GM12878 (cell line): Measurements from ENCODE around the gene MYL11. TPM values are rescaled to one million over a fixed set of nuclear protein-coding genes. Genes with fewer than 3 reads are reported as not detected.

Source experiments
- ATAC-seq: fragments of 200-7000 bp; cut with Tn5 transposase; 3 replicates; pipeline ENCODE4 v1.9.1; 2020; ENCODE audit warnings: mild to moderate bottlenecking, moderate library complexity
- BruUV-seq: library from RNA; stranded (reverse); fragments of 400-500 nt; replicated peaks from 2 replicates; lab custom pipeline; 2021; lab: Mats Ljungman, UMichigan
- CTCF ChIA-PET: fragments of 300-600 bp; sonication (Branson Sonifier 250); formaldehyde crosslinking; extraction: SDS; loops from one replicate; lab custom pipeline; 2021; ENCODE audit warnings: inconsistent platforms; lab: Yijun Ruan, JAX
- POLR2A ChIA-PET: fragments of 350-600 bp; formaldehyde crosslinking; extraction: SDS; loops from one replicate; lab custom pipeline; 2021; ENCODE audit warnings: inconsistent platforms; lab: Charles Lee
- RAD21 ChIA-PET: fragments of 300-600 bp; sonication (Branson Sonifier 250); formaldehyde crosslinking; loops from one replicate; lab custom pipeline; 2023; ENCODE audit warnings: antibody characterized with exemption; ENCODE audit not compliant: unreplicated experiment; lab: Charles Lee
- SMC1A ChIA-PET: fragments of 300-600 bp; sonication (Branson Sonifier 250); formaldehyde crosslinking; loops from one replicate; lab custom pipeline; 2023; ENCODE audit not compliant: unreplicated experiment, uncharacterized antibody; lab: Charles Lee
- DNase-seq: peaks from one replicate; pipeline ENCODE4 v3.0.0-alpha.2; 2011; ENCODE audit warnings: low read depth, low spot score
- FAIRE-seq: peaks from 3 replicates; lab custom pipeline; 2011; peaks lifted over from hg19 to GRCh38; lab: Jason Lieb, UNC
- H2AFZ ChIP-seq: 2 replicates; pipeline ENCODE4 v1.6.0; 2011; ENCODE audit warnings: low read depth, low read length, control low read depth; ENCODE audit not compliant: control insufficient read depth
- H3K27ac ChIP-seq: 2 replicates; pipeline ENCODE4 v1.5.1; 2011; ENCODE audit warnings: control low read depth; ENCODE audit not compliant: control insufficient read depth, insufficient read depth
- H3K27me3 ChIP-seq, 2 experiments: replicated peaks in 1 of 2; 2 replicates each; pipeline versions ENCODE4 v1.6.0 to v1.6.1; 2011; ENCODE audit warnings: low read length in 1 of 2; ENCODE audit not compliant: control insufficient read depth in 2 of 2, insufficient read depth in 2 of 2
- H3K36me3 ChIP-seq, 2 experiments: 2 replicates each; pipeline ENCODE4 v1.5.1; 2011; ENCODE audit warnings: low read length in 1 of 2; ENCODE audit not compliant: control insufficient read depth in 2 of 2, insufficient read depth in 2 of 2
- H3K4me1 ChIP-seq: 2 replicates; pipeline ENCODE4 v1.6.1; 2011; ENCODE audit warnings: mild to moderate bottlenecking, low read length, moderate library complexity, mixed read lengths; ENCODE audit not compliant: control insufficient read depth, insufficient read depth
- H3K4me2 ChIP-seq: 2 replicates; pipeline ENCODE4 v1.6.0; 2011; ENCODE audit warnings: control low read depth; ENCODE audit not compliant: control insufficient read depth, insufficient read depth
- H3K4me3 ChIP-seq: fragments of 200-600 bp; sonication (generic); 2 replicates; pipeline ENCODE4 v1.5.1; 2016
- H3K79me2 ChIP-seq: 2 replicates; pipeline ENCODE4 v1.6.0; 2011; ENCODE audit warnings: low read length; ENCODE audit not compliant: control insufficient read depth, insufficient read depth
- H3K9ac ChIP-seq: 2 replicates; pipeline ENCODE4 v1.8.0; 2011; ENCODE audit warnings: low read length, control low read depth, mixed read lengths; ENCODE audit not compliant: control insufficient read depth, insufficient read depth
- H3K9me3 ChIP-seq: replicated peaks from 3 replicates; pipeline ENCODE4 v1.5.1; 2011; ENCODE audit warnings: mild to moderate bottlenecking, low read length; ENCODE audit not compliant: control insufficient read depth, insufficient read depth
- H4K20me1 ChIP-seq: 2 replicates; pipeline ENCODE4 v1.6.0; 2011; ENCODE audit not compliant: control insufficient read depth, insufficient read depth
- CREB1 ChIP-seq: IDR thresholded peaks from 2 replicates; pipeline ENCODE4 v1.6.1; 2012; ENCODE audit warnings: low read depth, mild to moderate bottlenecking, inconsistent platforms
- CREM ChIP-seq: IDR thresholded peaks from 2 replicates; pipeline ENCODE4 v1.6.1; 2014; ENCODE audit warnings: antibody characterized with exemption, low read depth
- E2F8 ChIP-seq: fragments of 450-650 bp; IDR thresholded peaks from 2 replicates; pipeline ENCODE4 v1.6.1; 2018; ENCODE audit warnings: mild to moderate bottlenecking, low read depth, moderate library complexity; ENCODE audit not compliant: partially characterized antibody
- ELK1 ChIP-seq: IDR thresholded peaks from 2 replicates; pipeline ENCODE4 v1.6.1; 2012; ENCODE audit warnings: low read depth, low read length, improper control_type of control experiment
- IKZF2 ChIP-seq, 2 experiments: fragments of 450-650 bp; IDR thresholded peaks; 2 replicates each; pipeline ENCODE4 v1.6.1; 2017; ENCODE audit warnings: mild to moderate bottlenecking in 2 of 2, moderate library complexity in 2 of 2
- REST ChIP-seq: IDR thresholded peaks from 2 replicates; pipeline ENCODE4 v1.6.1; 2012; ENCODE audit warnings: mild to moderate bottlenecking, low read depth, low read length
- RUNX3 ChIP-seq: IDR thresholded peaks from 2 replicates; pipeline ENCODE4 v1.6.1; 2012; ENCODE audit warnings: low read length, inconsistent platforms
- ZBED1 ChIP-seq: IDR thresholded peaks from 2 replicates; pipeline ENCODE4 v1.6.1; 2016; ENCODE audit warnings: borderline replicate concordance
- ZBTB4 ChIP-seq: fragments of 450-650 bp; formaldehyde crosslinking; IDR thresholded peaks from 2 replicates; pipeline ENCODE4 v1.4.0; 2022; ENCODE audit warnings: mild to moderate bottlenecking, moderate library complexity
- ZZZ3 ChIP-seq: IDR thresholded peaks from 2 replicates; pipeline ENCODE4 v1.6.1; 2011; ENCODE audit warnings: low read depth; ENCODE audit not compliant: control insufficient read depth, insufficient read length
- WGBS: methylation state at CpG from one replicate; pipeline ENCODE4 v1.1.6; 2016; ENCODE audit warnings: low lambda C conversion rate; ENCODE audit not compliant: insufficient replicate concordance, insufficient coverage; ENCODE audit errors: missing lambda C conversion rate; 5-methylcytosine and 5-hydroxymethylcytosine counted together
- in situ Hi-C: fragments of 300-500 bp; cut with MboI; formaldehyde crosslinking; loops from 9 replicates; pipeline ENCODE4 v1.14.3; 2018; ENCODE audit warnings: mixed read lengths
- intact Hi-C: fragments of 100-400 bp; cut with micrococcal nuclease; formaldehyde crosslinking; loops from one replicate; pipeline ENCODE4 v1.14.2; 2022; ENCODE audit not compliant: unreplicated experiment
- polyA plus RNA-seq, 11 experiments: library from polyadenylated mRNA; depleted of rRNA in 4 of 11; unstranded in 6 of 11; stranded (reverse) in 5 of 11; fragments of >200 nt; fragmentation: Nextera tagmentation in 4 of 11; fragmentation: Illumina TruSeq in 1 of 11; extraction: Ambion mirVana in 4 of 11; extraction: Trizol in 1 of 11; gene quantifications; 1 replicate in 1 of 11; 2 replicates in 10 of 11; pipeline versions ENCODE4 v1.2.1 to v1.2.3, GENCODE V29; 2011 to 2016; ENCODE audit warnings: inconsistent platforms in 2 of 11, missing spikeins in 2 of 11, low read depth in 1 of 11
- total RNA-seq, 4 experiments: library from RNA; depleted of rRNA in 3 of 4; stranded (reverse); fragments of >200 nt in 3 of 4; fragmentation: Illumina TruSeq in 1 of 4; extraction: Trizol in 1 of 4; gene quantifications; 2 replicates each; pipeline versions ENCODE4 v1.2.1 to v1.2.3, GENCODE V29; 2013 to 2021

The MYL11 gene
- total and polyA plus RNA-seq, 10 of the 15 experiments (the other 5 are each of a cell fraction or from before 2014, with no cell fraction given): 0.19 to 1.2 (median 0.61) TPM; not detected in 5

GRCh38 chr16:30378236-30379157 lies 3.9 kb downstream of the MYL11 start:
- BruUV-seq: no TSS peak
- WGBS: 2% methylated on average over 59 of the region's 67 CpGs
- peaks cover 27% of the 10 kb centered on the region for H3K79me2 ChIP-seq
- ChIA-PET POLR2A (interaction anchor here (0.5 to 1.5 kb wide), 6 partner anchors 10 to 381 kb away, joined by 3 to 4 read pairs (median 3); partner anchors contain the start of genes PRR14 and TBX6), CTCF (interaction anchor here (0.6 to 1.6 kb wide), 4 partner anchors 18 to 220 kb away, joined by 3 read pairs; no protein-coding TSS in a partner anchor), RAD21 (interaction anchor here (1.1 to 1.6 kb wide), 3 partner anchors 31 to 51 kb away, joined by 3 read pairs; partner anchors contain the start of gene DCTPP1), SMC1A (interaction anchor here (0.6 to 1.3 kb wide), 2 partner anchors 23 to 51 kb away, joined by 3 read pairs; partner anchors contain the start of gene DCTPP1)
- H4K20me1 ChIP-seq: no peaks in the 10 kb centered on the region
- H3K9me3 ChIP-seq: no peaks in the 10 kb centered on the region
- H3K36me3 ChIP-seq: peaks cover 0 to 4% of the 10 kb centered on the region in 2 experiments; a peak in 2 of 4 replicates
- peak overlapping the region; percentile 92 for H3K4me2 ChIP-seq
- H3K27me3 ChIP-seq: no peaks in the 10 kb centered on the region
- peak overlapping the region; percentile 92 for H3K4me3 ChIP-seq
- ATAC-seq: peak; percentile 93
- peak overlapping the region; percentile 79 for H2AFZ ChIP-seq
- FAIRE-seq: peak; percentile 65
- in situ Hi-C loops (no loop called here), intact Hi-C loops (no loop called here)
- peaks cover 28% of the 10 kb centered on the region for H3K4me1 ChIP-seq
- H3K9ac ChIP-seq: peak overlapping the region; percentile 85
- H3K27ac ChIP-seq: peak overlapping the region; percentile 97
- DNase-seq: peak; percentile 81
- peak; percentile 49 for TF ChIP-seq E2F8
- no peak for TF ChIP-seq ZBTB4 (CRISPR knock-in tag)
- TF ChIP-seq CREM: no peak; the same call in 1 of the 2 replicates
- TF ChIP-seq ZZZ3: no peak
- no peak for TF ChIP-seq REST
- TF ChIP-seq RUNX3: peak; percentile 21; the same call in 1 of the 2 replicates
- TF ChIP-seq IKZF2 (IDR thresholded peaks at IDR 0.05): no peak; a peak in 2 of 4 replicates
- 0 out of 2 replicates have a peak, but pooled peaks have one; percentile 6 for TF ChIP-seq CREB1
- TF ChIP-seq ELK1: no peak
- TF ChIP-seq ZBED1: no peak
